ENCODE results near the gene BEND3. TPM values are rescaled to one million over a fixed set of nuclear protein-coding genes. Genes with fewer than 3 reads are reported as not detected.

BEND3 gene
- total and polyA plus RNA-seq, 9 of the 15 experiments (the other 6 are each of a cell fraction or from before 2014, with no cell fraction given): 0.64 to 8.4 (median 3.3) TPM

GRCh38 chr6:107114926-107115694, at the start of gene BEND3 (continued):
- TF ChIP-seq YY1 (IDR thresholded peaks at IDR 0.05; ENCODE audit: borderline replicate concordance in 1 of 3, control insufficient read depth in 1 of 3, extremely low read depth in 1 of 3, insufficient read depth in 3 of 3, insufficient read length in 1 of 3, insufficient replicate concordance in 2 of 3, low read depth in 1 of 3, low read length in 2 of 3) (peak in 1 of 3 experiments; percentile 69), XRCC5 (IDR thresholded peaks at IDR 0.05; ENCODE audit: low read depth, low read length) (no peak), IFI16 (CRISPR knock-in tag; IDR thresholded peaks at IDR 0.05) (no peak), CCNT2 (IDR thresholded peaks at IDR 0.05; ENCODE audit: borderline replicate concordance, extremely low read depth, insufficient read length, low read depth, low read length) (no peak)
- TF ChIP-seq, protein P1, sequence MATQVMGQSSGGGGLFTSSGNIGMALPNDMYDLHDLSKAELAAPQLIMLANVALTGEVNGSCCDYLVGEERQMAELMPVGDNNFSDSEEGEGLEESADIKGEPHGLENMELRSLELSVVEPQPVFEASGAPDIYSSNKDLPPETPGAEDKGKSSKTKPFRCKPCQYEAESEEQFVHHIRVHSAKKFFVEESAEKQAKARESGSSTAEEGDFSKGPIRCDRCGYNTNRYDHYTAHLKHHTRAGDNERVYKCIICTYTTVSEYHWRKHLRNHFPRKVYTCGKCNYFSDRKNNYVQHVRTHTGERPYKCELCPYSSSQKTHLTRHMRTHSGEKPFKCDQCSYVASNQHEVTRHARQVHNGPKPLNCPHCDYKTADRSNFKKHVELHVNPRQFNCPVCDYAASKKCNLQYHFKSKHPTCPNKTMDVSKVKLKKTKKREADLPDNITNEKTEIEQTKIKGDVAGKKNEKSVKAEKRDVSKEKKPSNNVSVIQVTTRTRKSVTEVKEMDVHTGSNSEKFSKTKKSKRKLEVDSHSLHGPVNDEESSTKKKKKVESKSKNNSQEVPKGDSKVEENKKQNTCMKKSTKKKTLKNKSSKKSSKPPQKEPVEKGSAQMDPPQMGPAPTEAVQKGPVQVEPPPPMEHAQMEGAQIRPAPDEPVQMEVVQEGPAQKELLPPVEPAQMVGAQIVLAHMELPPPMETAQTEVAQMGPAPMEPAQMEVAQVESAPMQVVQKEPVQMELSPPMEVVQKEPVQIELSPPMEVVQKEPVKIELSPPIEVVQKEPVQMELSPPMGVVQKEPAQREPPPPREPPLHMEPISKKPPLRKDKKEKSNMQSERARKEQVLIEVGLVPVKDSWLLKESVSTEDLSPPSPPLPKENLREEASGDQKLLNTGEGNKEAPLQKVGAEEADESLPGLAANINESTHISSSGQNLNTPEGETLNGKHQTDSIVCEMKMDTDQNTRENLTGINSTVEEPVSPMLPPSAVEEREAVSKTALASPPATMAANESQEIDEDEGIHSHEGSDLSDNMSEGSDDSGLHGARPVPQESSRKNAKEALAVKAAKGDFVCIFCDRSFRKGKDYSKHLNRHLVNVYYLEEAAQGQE (IDR thresholded peaks at IDR 0.05; ENCODE audit: borderline replicate concordance): 0 out of 2 replicates have a peak, but pooled peaks have one; percentile 9
- TF ChIP-seq, protein P1 (CRISPR knock-in tag; IDR thresholded peaks at IDR 0.05; ENCODE audit: low read depth): no peak
